Lower lobe of right lung (tissue), 2 donors: ENCODE measurements around the gene ABI2. TPM values are rescaled to one million over a fixed set of nuclear protein-coding genes. Genes with fewer than 3 reads are reported as not detected.

ENCODE experiments used
- ATAC-seq, 2 donors: fragments of 200-7000 bp; cut with Tn5 transposase; one replicate each; pipeline ENCODE4 v1.9.1; 2020 to 2022; ENCODE audit warnings: mild to moderate bottlenecking in 2 of 2, moderate library complexity in 2 of 2
- DNase-seq: peaks from one replicate; pipeline ENCODE4 v3.0.0-alpha.2; 2020
- H3K27ac ChIP-seq: fragments of 200-600 bp; one replicate; pipeline ENCODE4 v1.8.0; 2022
- H3K27me3 ChIP-seq: fragments of 200-600 bp; one replicate; pipeline ENCODE4 v1.8.0; 2022; ENCODE audit warnings: low read depth
- H3K36me3 ChIP-seq: fragments of 200-600 bp; one replicate; pipeline ENCODE4 v1.8.0; 2022; ENCODE audit warnings: mild to moderate bottlenecking
- H3K4me1 ChIP-seq: fragments of 200-600 bp; one replicate; pipeline ENCODE4 v1.8.0; 2022
- H3K4me3 ChIP-seq: fragments of 200-600 bp; one replicate; pipeline ENCODE4 v1.8.0; 2022; ENCODE audit warnings: mild to moderate bottlenecking
- H3K9me3 ChIP-seq: fragments of 200-600 bp; one replicate; pipeline ENCODE4 v1.8.0; 2022
- CTCF ChIP-seq: fragments of 200-600 bp; IDR thresholded peaks from one replicate; pipeline ENCODE4 v1.8.0; 2022; ENCODE audit warnings: antibody characterized with exemption, mild to moderate bottlenecking
- intact Hi-C: fragments of 100-400 bp; cut with DNase I; formaldehyde crosslinking; loops from one replicate; pipeline ENCODE4 v1.11.0; 2022
- total RNA-seq: library from RNA; stranded (reverse); fragmentation: NEBNext Ultra II Directional; extraction: Animal tissue kit (Norgen Biotek cat#: 25700); gene quantifications from one replicate; pipeline ENCODE4 v1.2.1, GENCODE V29; 2021
- donor health status: DM: no; HTN: yes; CAD: no; lungs with severe emphysema.

Gene ABI2
- total RNA-seq, 1 donor from 2014 or later: 48.8 TPM

GRCh38 chr2:203453858-203454451 is 125.8 kb downstream of the ABI2 start:
- Histone ChIP-seq H3K36me3 (peaks cover 90% of the 10 kb centered on the region), H3K4me3 (no peak overlapping the region), H3K4me1 (peaks cover 18% of the 10 kb centered on the region), H3K9me3 (no peaks in the 10 kb centered on the region), H3K27ac (no peak overlapping the region), H3K27me3 (no peaks in the 10 kb centered on the region)
- peak; percentile 78 to 79 for ATAC-seq
- TF ChIP-seq CTCF: peak; percentile 67
- no peak for DNase-seq
- intact Hi-C loops: no loop called here

GRCh38 chr2:203455209-203455608 is 127.0 kb downstream of the ABI2 start:
- DNase-seq (no peak), ATAC-seq (no peak)
- Histone ChIP-seq H3K27me3 (no peaks in the 10 kb centered on the region), H3K4me1 (peaks cover 18% of the 10 kb centered on the region), H3K27ac (no peak overlapping the region), H3K36me3 (peaks cover 92% of the 10 kb centered on the region), H3K9me3 (no peaks in the 10 kb centered on the region), H3K4me3 (no peak overlapping the region)
- TF ChIP-seq CTCF: no peak
- intact Hi-C loops: no loop called here

- ATAC-seq (no peak), DNase-seq (no peak)
- H3K36me3 ChIP-seq: peaks cover 52% of the 10 kb centered on the region
- TF ChIP-seq CTCF: no peak
- intact Hi-C loops: no loop called here
- H3K27me3 ChIP-seq: no peaks in the 10 kb centered on the region
- H3K9me3 ChIP-seq: no peaks in the 10 kb centered on the region
- no peak overlapping the region for H3K27ac ChIP-seq
- no peak overlapping the region for H3K4me3 ChIP-seq
- H3K4me1 ChIP-seq: no peaks in the 10 kb centered on the region
Observed at GRCh38 chr2:203461746-203462145, 133.6 kb downstream of the ABI2 start.

- DNase-seq (no peak), ATAC-seq (no peak)
- Histone ChIP-seq H3K9me3 (no peaks in the 10 kb centered on the region), H3K4me3 (no peak overlapping the region), H3K4me1 (no peaks in the 10 kb centered on the region), H3K27ac (no peak overlapping the region), H3K27me3 (no peaks in the 10 kb centered on the region), H3K36me3 (peaks cover 46% of the 10 kb centered on the region)
- TF ChIP-seq CTCF: no peak
- intact Hi-C loops: no loop called here
Observed at GRCh38 chr2:203462308-203462707, 134.1 kb downstream of the ABI2 start.

- TF ChIP-seq CTCF: no peak
- no peak for ATAC-seq
- no peaks in the 10 kb centered on the region for H3K9me3 ChIP-seq
Observed at GRCh38 chr2:203463266-203463678, 135.1 kb downstream of the ABI2 start.

More at GRCh38 chr2:203463266-203463678, 135.1 kb downstream of the ABI2 start:
- no peak overlapping the region for H3K4me3 ChIP-seq
- no peaks in the 10 kb centered on the region for H3K4me1 ChIP-seq
- H3K27me3 ChIP-seq: no peaks in the 10 kb centered on the region
- peaks cover 37% of the 10 kb centered on the region for H3K36me3 ChIP-seq
- intact Hi-C loops: no loop called here
- DNase-seq: no peak
- H3K27ac ChIP-seq: no peak overlapping the region
